GM12878 (cell line): ENCODE measurements around the gene KIAA0930. TPM values are rescaled to one million over a fixed set of nuclear protein-coding genes. Genes with fewer than 3 reads are reported as not detected.

ENCODE experiments used
- ATAC-seq: fragments of 200-7000 bp; cut with Tn5 transposase; 3 replicates; pipeline ENCODE4 v1.9.1; 2020; ENCODE audit warnings: mild to moderate bottlenecking, moderate library complexity
- BruUV-seq: library from RNA; stranded (reverse); fragments of 400-500 nt; replicated peaks from 2 replicates; lab custom pipeline; 2021; lab: Mats Ljungman, UMichigan
- CTCF ChIA-PET: fragments of 300-600 bp; sonication (Branson Sonifier 250); formaldehyde crosslinking; extraction: SDS; loops from one replicate; lab custom pipeline; 2021; ENCODE audit warnings: inconsistent platforms; lab: Yijun Ruan, JAX
- POLR2A ChIA-PET: fragments of 350-600 bp; formaldehyde crosslinking; extraction: SDS; loops from one replicate; lab custom pipeline; 2021; ENCODE audit warnings: inconsistent platforms; lab: Charles Lee
- RAD21 ChIA-PET: fragments of 300-600 bp; sonication (Branson Sonifier 250); formaldehyde crosslinking; loops from one replicate; lab custom pipeline; 2023; ENCODE audit warnings: antibody characterized with exemption; ENCODE audit not compliant: unreplicated experiment; lab: Charles Lee
- SMC1A ChIA-PET: fragments of 300-600 bp; sonication (Branson Sonifier 250); formaldehyde crosslinking; loops from one replicate; lab custom pipeline; 2023; ENCODE audit not compliant: unreplicated experiment, uncharacterized antibody; lab: Charles Lee
- DNase-seq: peaks from one replicate; pipeline ENCODE4 v3.0.0-alpha.2; 2011; ENCODE audit warnings: low read depth, low spot score
- FAIRE-seq: peaks from 3 replicates; lab custom pipeline; 2011; peaks lifted over from hg19 to GRCh38; lab: Jason Lieb, UNC
- H2AFZ ChIP-seq: 2 replicates; pipeline ENCODE4 v1.6.0; 2011; ENCODE audit warnings: low read depth, low read length, control low read depth; ENCODE audit not compliant: control insufficient read depth
- H3K27ac ChIP-seq: 2 replicates; pipeline ENCODE4 v1.5.1; 2011; ENCODE audit warnings: control low read depth; ENCODE audit not compliant: control insufficient read depth, insufficient read depth
- H3K27me3 ChIP-seq, 2 experiments: replicated peaks in 1 of 2; 2 replicates each; pipeline versions ENCODE4 v1.6.0 to v1.6.1; 2011; ENCODE audit warnings: low read length in 1 of 2; ENCODE audit not compliant: control insufficient read depth in 2 of 2, insufficient read depth in 2 of 2
- H3K36me3 ChIP-seq, 2 experiments: 2 replicates each; pipeline ENCODE4 v1.5.1; 2011; ENCODE audit warnings: low read length in 1 of 2; ENCODE audit not compliant: control insufficient read depth in 2 of 2, insufficient read depth in 2 of 2
- H3K4me1 ChIP-seq: 2 replicates; pipeline ENCODE4 v1.6.1; 2011; ENCODE audit warnings: mild to moderate bottlenecking, low read length, moderate library complexity, mixed read lengths; ENCODE audit not compliant: control insufficient read depth, insufficient read depth
- H3K4me2 ChIP-seq: 2 replicates; pipeline ENCODE4 v1.6.0; 2011; ENCODE audit warnings: control low read depth; ENCODE audit not compliant: control insufficient read depth, insufficient read depth
- H3K4me3 ChIP-seq: fragments of 200-600 bp; sonication (generic); 2 replicates; pipeline ENCODE4 v1.5.1; 2016
- H3K79me2 ChIP-seq: 2 replicates; pipeline ENCODE4 v1.6.0; 2011; ENCODE audit warnings: low read length; ENCODE audit not compliant: control insufficient read depth, insufficient read depth
- H3K9ac ChIP-seq: 2 replicates; pipeline ENCODE4 v1.8.0; 2011; ENCODE audit warnings: low read length, control low read depth, mixed read lengths; ENCODE audit not compliant: control insufficient read depth, insufficient read depth
- H3K9me3 ChIP-seq: replicated peaks from 3 replicates; pipeline ENCODE4 v1.5.1; 2011; ENCODE audit warnings: mild to moderate bottlenecking, low read length; ENCODE audit not compliant: control insufficient read depth, insufficient read depth
- H4K20me1 ChIP-seq: 2 replicates; pipeline ENCODE4 v1.6.0; 2011; ENCODE audit not compliant: control insufficient read depth, insufficient read depth
- CREB1 ChIP-seq: IDR thresholded peaks from 2 replicates; pipeline ENCODE4 v1.6.1; 2012; ENCODE audit warnings: low read depth, mild to moderate bottlenecking, inconsistent platforms
- EGR1 ChIP-seq, 2 experiments: IDR thresholded peaks; 1 replicate in 1 of 2; 2 replicates in 1 of 2; pipeline ENCODE4 v1.6.1; 2011 to 2012; ENCODE audit warnings: low read depth in 2 of 2, low read length in 2 of 2, borderline replicate concordance in 1 of 2, mild to moderate bottlenecking in 1 of 2, moderate library complexity in 1 of 2
- IRF4 ChIP-seq: IDR thresholded peaks from 2 replicates; pipeline ENCODE4 v1.6.1; 2011; ENCODE audit warnings: low read depth, low read length
- MEF2A ChIP-seq: IDR thresholded peaks from 2 replicates; pipeline ENCODE4 v1.6.1; 2011; ENCODE audit warnings: low read depth, mild to moderate bottlenecking, low read length, moderate library complexity; ENCODE audit not compliant: insufficient read depth
- MEF2B ChIP-seq: fragments of 450-650 bp; IDR thresholded peaks from 2 replicates; pipeline ENCODE4 v1.6.1; 2018; ENCODE audit warnings: mild to moderate bottlenecking, moderate library complexity; ENCODE audit not compliant: partially characterized antibody, poor library complexity, severe bottlenecking
- NFIC ChIP-seq: IDR thresholded peaks from 2 replicates; pipeline ENCODE4 v1.6.1; 2012; ENCODE audit warnings: low read depth, mild to moderate bottlenecking, inconsistent platforms, low read length, moderate library complexity
- PKNOX1 ChIP-seq: fragments of 450-650 bp; IDR thresholded peaks from 2 replicates; pipeline ENCODE4 v1.6.1; 2016; ENCODE audit warnings: mild to moderate bottlenecking
- POLR2AphosphoS2 ChIP-seq: IDR thresholded peaks from 2 replicates; pipeline ENCODE4 v1.6.1; 2011; ENCODE audit warnings: low read depth, mild to moderate bottlenecking, low read length, improper control_type of control experiment, moderate library complexity
- REST ChIP-seq: IDR thresholded peaks from 2 replicates; pipeline ENCODE4 v1.6.1; 2012; ENCODE audit warnings: mild to moderate bottlenecking, low read depth, low read length
- RUNX3 ChIP-seq: IDR thresholded peaks from 2 replicates; pipeline ENCODE4 v1.6.1; 2012; ENCODE audit warnings: low read length, inconsistent platforms
- USF2 ChIP-seq: IDR thresholded peaks from 2 replicates; pipeline ENCODE4 v1.6.1; 2011; ENCODE audit warnings: low read depth, low read length, improper control_type of control experiment, borderline replicate concordance
- YY1 ChIP-seq: IDR thresholded peaks from 2 replicates; pipeline ENCODE4 v1.6.1; 2011; ENCODE audit warnings: low read depth, mild to moderate bottlenecking, low read length
- ZNF24 ChIP-seq: fragments of 450-650 bp; IDR thresholded peaks from 2 replicates; pipeline ENCODE4 v1.6.1; 2017; ENCODE audit warnings: antibody characterized with exemption, mild to moderate bottlenecking
- ZNF384 ChIP-seq: IDR thresholded peaks from 2 replicates; pipeline ENCODE4 v1.6.1; 2012; ENCODE audit warnings: low read depth, mild to moderate bottlenecking, low read length, improper control_type of control experiment, borderline replicate concordance
- ZSCAN29 ChIP-seq: fragments of 450-650 bp; IDR thresholded peaks from 2 replicates; pipeline ENCODE4 v1.6.1; 2017; ENCODE audit warnings: mild to moderate bottlenecking, moderate library complexity
- WGBS: methylation state at CpG from one replicate; pipeline ENCODE4 v1.1.6; 2016; ENCODE audit warnings: low lambda C conversion rate; ENCODE audit not compliant: insufficient replicate concordance, insufficient coverage; ENCODE audit errors: missing lambda C conversion rate; 5-methylcytosine and 5-hydroxymethylcytosine counted together
- in situ Hi-C: fragments of 300-500 bp; cut with MboI; formaldehyde crosslinking; loops from 9 replicates; pipeline ENCODE4 v1.14.3; 2018; ENCODE audit warnings: mixed read lengths
- intact Hi-C: fragments of 100-400 bp; cut with micrococcal nuclease; formaldehyde crosslinking; loops from one replicate; pipeline ENCODE4 v1.14.2; 2022; ENCODE audit not compliant: unreplicated experiment
- polyA plus RNA-seq, 11 experiments: library from polyadenylated mRNA; depleted of rRNA in 4 of 11; unstranded in 6 of 11; stranded (reverse) in 5 of 11; fragments of >200 nt; fragmentation: Nextera tagmentation in 4 of 11; fragmentation: Illumina TruSeq in 1 of 11; extraction: Ambion mirVana in 4 of 11; extraction: Trizol in 1 of 11; gene quantifications; 1 replicate in 1 of 11; 2 replicates in 10 of 11; pipeline versions ENCODE4 v1.2.1 to v1.2.3, GENCODE V29; 2011 to 2016; ENCODE audit warnings: inconsistent platforms in 2 of 11, missing spikeins in 2 of 11, low read depth in 1 of 11
- total RNA-seq, 4 experiments: library from RNA; depleted of rRNA in 3 of 4; stranded (reverse); fragments of >200 nt in 3 of 4; fragmentation: Illumina TruSeq in 1 of 4; extraction: Trizol in 1 of 4; gene quantifications; 2 replicates each; pipeline versions ENCODE4 v1.2.1 to v1.2.3, GENCODE V29; 2013 to 2021

KIAA0930 gene
- total and polyA plus RNA-seq, 10 of the 15 experiments (the other 5 are each of a cell fraction or from before 2014, with no cell fraction given) = 3.6 to 125 (median 46.3) TPM

- no peak for TF ChIP-seq NFIC
- TF ChIP-seq ZSCAN29 = no peak
- peak; percentile 53 for TF ChIP-seq MEF2B
- TF ChIP-seq PKNOX1 = 0 out of 2 replicates have a peak, but pooled peaks have one; percentile 22
- no peak for TF ChIP-seq MEF2A
- TF ChIP-seq, all 136 proteins: peak for 16
These were observed at the start of gene KIAA0930 (continued) for GRCh38 chr22:45240810-45241631.

- POLR2A ChIA-PET = interaction anchor here (0.6 kb wide), 1 partner anchor 15 kb away, joined by 3 read pairs; no protein-coding TSS in a partner anchor
- in situ Hi-C loops (no loop called here), intact Hi-C loops (no loop called here)
- BruUV-seq = no TSS peak
- CTCF ChIA-PET = interaction anchor here (1.2 to 1.3 kb wide), 2 partner anchors 24 to 146 kb away, joined by 3 read pairs; no protein-coding TSS in a partner anchor
- Histone ChIP-seq H3K9me3 (no peaks in the 10 kb centered on the region), H3K9ac (no peak overlapping the region), H2AFZ (no peak overlapping the region), H3K4me1 (peaks cover 23% of the 10 kb centered on the region), H3K36me3 (no peaks in the 10 kb centered on the region), H3K4me2 (no peak overlapping the region), H4K20me1 (no peaks in the 10 kb centered on the region), H3K27ac (no peak overlapping the region), H3K27me3 (no peaks in the 10 kb centered on the region; a peak in 1 of 4 replicates), H3K79me2 (no peaks in the 10 kb centered on the region), H3K4me3 (no peak overlapping the region)
- ATAC-seq (no peak), FAIRE-seq (no peak), DNase-seq (no peak)
- 84% methylated on average over 11 of the region's 12 CpGs for WGBS
- RAD21 ChIA-PET = interaction anchor here (0.8 kb wide), 1 partner anchor 11 kb away, joined by 3 read pairs; no protein-coding TSS in a partner anchor
- SMC1A ChIA-PET = interaction anchor here (1.3 kb wide), 1 partner anchor 30 kb away, joined by 5 read pairs; no protein-coding TSS in a partner anchor
- TF ChIP-seq USF2 = no peak
- TF ChIP-seq ZSCAN29 = no peak
- no peak for TF ChIP-seq YY1
- TF ChIP-seq CREB1 = no peak
- TF ChIP-seq ZNF24 = no peak
- TF ChIP-seq REST = no peak
- TF ChIP-seq IRF4 = no peak
- TF ChIP-seq RUNX3 = no peak
- TF ChIP-seq POLR2AphosphoS2 = no peak
- TF ChIP-seq EGR1 (IDR thresholded peaks at IDR 0.05; ENCODE audit: borderline replicate concordance in 1 of 2, low read depth in 2 of 2, low read length in 2 of 2) = no peak
- no peak for TF ChIP-seq ZNF384
These were observed 46.3 kb upstream of the KIAA0930 start for GRCh38 chr22:45286854-45287551.
